Eye (tissue), 1 donor: ENCODE measurements around the gene GABRR3.

Experiments used
- DNase-seq: peaks from one replicate; pipeline ENCODE4 v3.0.0-alpha.2; 2015

Gene GABRR3

DNA sequence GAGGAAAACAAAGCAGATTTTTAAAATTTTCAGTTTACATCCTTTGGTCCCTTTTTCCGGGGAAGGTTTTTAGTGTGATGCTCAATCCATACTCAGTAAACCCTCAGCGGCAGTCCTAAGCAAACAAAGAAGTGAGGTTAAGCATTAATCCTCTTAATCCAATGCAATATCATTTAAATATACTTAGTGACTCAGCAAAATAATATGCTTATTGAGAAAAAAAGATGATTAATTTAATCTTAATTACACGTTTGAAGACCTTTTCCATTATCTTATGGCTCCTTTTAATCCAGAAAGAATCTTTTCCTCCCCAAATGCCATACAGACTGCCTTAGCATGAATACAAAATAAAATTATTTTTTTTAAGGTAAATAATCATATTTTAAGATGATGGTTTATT, at the start of gene GABRR3:
Gene GABRR3, minus strand, starts transcription at position 108 of the 400 bp plus-strand sequence. CDS start 328 bp downstream, outside the sequence.
- no peak for DNase-seq

- no peak for DNase-seq
These were observed 38.4 kb upstream of the GABRR3 start for GRCh38 chr3:98073486-98073885.

- DNase-seq, result no peak
These were observed 35.7 kb upstream of the GABRR3 start for GRCh38 chr3:98070840-98071239.

DNA sequence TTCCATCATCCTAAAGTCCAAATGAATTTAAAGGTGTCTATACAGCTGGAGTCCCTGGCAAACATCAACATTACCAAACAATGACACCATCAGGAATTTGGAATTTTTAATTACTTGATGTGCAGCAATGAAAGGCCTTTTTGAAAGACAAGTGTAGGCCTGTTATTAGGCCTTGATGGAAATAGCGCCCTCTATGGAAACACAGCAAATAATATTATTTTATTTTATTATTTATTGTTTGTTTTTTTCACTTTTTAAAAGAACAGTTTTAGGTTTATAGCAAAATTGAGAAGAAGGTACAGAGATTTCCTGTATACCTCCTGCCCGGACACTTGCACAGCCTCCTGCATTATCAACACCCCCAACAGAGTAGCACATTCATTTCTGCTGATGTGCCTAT, 33.7 kb upstream of the GABRR3 start:
- no peak for DNase-seq

DNA sequence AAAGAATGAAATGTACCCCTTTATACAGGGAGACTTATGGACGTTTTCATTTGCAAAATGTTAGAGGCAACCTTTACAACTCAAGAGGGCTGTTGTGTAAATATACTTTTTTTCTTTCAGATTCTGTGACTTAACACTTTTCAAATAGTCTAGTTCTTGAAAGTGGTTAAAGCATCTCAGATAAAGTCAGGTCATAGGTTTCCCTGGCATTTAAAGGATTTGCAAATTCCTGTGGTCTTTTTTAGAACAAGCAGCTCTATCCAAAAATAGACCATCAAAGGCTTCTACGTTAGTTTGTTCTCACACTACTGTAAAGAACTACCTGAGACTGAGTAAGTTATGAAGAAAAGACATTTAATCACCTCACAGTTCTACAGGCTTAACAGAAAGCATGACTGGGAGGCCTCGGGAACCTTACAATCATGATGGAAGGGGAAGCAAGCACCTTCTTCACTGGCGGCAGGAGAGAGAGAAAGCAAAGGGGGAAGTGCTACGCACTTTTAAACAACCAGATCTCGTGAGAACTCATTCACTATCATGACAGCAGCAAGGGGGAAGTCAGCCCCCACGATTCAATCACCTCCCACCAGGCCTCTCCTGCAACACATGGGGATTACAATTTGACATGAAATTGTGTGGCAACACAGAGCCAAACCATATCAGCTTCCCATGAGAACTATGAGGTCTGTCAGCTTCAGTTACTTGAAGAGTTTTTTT, 23.3 kb upstream of the GABRR3 start:
- no peak for DNase-seq

DNA sequence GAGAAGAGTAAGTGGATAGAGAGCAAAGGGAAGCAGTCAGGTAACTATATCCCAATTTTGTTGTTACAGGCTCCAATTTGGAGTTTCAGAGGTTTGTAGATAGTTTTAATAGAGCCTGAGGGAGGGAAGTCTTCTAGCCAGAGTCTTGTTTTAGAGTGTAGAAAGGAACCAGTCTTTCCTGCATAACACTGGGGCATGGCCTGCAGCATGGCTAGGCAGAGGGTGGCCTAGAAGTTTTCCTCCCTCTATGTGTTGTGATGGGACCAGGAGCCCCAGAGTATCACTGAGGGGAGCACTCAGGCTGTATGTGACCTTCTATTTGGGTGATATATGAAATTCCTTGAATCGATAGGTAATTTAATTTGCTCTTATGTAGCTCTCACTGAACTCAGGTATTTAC, 22.5 kb upstream of the GABRR3 start:
- DNase-seq, result no peak

GRCh38 chr3:98056035-98056434, 20.9 kb upstream of the GABRR3 start:
- DNase-seq, result no peak

DNA sequence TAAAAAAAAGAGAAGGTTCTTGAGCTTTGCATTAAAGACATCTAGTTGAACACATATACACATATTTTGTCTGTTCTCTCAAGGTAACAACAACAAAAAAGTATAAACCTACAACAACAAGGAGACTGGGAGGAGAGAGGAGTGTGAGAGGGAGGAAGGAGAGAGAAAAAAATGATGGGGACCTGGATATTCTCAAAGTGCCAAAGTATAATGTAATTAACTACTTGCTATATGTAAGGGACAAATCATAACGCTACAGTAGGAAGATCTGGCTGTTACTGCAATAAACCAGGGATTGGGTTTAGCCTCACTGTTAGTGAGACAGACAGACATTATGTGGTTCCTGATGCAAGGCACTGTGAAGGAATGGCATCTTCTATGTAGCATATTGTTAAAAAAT, 14.2 kb upstream of the GABRR3 start:
- DNase-seq, result no peak

- no peak for DNase-seq
These were observed 13.5 kb upstream of the GABRR3 start for GRCh38 chr3:98048586-98048985.

GRCh38 chr3:98041350-98041749, 6.2 kb upstream of the GABRR3 start:
- DNase-seq, result no peak

- DNase-seq, result peak; percentile 96
These were observed 4.4 kb upstream of the GABRR3 start for GRCh38 chr3:98039322-98040024.

GRCh38 chr3:98038876-98039275, 3.8 kb upstream of the GABRR3 start:
- DNase-seq, result no peak

GRCh38 chr3:98038286-98038685, 3.2 kb upstream of the GABRR3 start:
- DNase-seq, result no peak

DNA sequence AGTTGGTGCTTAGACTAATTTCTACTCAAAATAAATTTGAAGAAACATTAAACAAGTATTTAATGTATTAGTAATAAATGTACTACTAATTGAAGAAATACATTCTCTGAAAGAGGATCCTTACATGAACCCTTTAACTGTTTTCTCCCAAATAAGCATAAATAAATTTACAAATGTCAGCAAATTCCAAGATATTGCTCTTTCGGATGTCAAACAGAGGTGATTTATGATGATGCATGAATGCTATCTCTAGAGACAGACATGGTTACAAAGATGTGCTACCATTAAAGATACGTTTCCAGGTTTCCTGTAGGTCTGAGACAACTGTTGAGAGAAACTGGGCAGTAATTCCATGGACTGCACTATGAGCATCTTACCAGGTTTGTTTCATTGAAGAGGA, 629 bp downstream of the GABRR3 start:
- DNase-seq, result no peak

GRCh38 chr3:98034036-98034435, 1.1 kb downstream of the GABRR3 start:
- DNase-seq, result no peak

GRCh38 chr3:98032904-98033303, 2.2 kb downstream of the GABRR3 start:
- DNase-seq, result no peak

DNA sequence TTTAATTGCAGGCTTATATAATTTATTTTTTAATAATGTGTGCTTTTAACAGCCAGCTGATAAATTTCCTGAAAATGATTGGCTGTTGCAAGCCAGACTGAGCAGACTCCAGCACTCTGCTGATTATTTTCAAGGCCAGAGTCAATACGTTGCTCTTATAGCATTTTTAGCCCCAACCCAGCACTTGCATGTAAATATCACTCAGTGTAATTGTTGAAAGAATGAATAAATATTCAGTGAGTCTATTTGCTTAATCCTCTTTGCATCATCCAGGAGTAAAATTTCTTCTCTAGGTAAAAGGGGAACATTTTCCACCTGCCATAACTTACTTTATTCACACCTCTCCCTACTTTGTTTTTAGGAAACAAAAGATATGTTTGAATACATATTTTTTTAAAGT, 2.9 kb downstream of the GABRR3 start:
- DNase-seq, result no peak

GRCh38 chr3:98029083-98029482, 6.0 kb downstream of the GABRR3 start:
- no peak for DNase-seq

GRCh38 chr3:98027085-98027446, 8.0 kb downstream of the GABRR3 start:
- no peak for DNase-seq

GRCh38 chr3:98026425-98027084, 8.6 kb downstream of the GABRR3 start:
- DNase-seq, result no peak

DNA sequence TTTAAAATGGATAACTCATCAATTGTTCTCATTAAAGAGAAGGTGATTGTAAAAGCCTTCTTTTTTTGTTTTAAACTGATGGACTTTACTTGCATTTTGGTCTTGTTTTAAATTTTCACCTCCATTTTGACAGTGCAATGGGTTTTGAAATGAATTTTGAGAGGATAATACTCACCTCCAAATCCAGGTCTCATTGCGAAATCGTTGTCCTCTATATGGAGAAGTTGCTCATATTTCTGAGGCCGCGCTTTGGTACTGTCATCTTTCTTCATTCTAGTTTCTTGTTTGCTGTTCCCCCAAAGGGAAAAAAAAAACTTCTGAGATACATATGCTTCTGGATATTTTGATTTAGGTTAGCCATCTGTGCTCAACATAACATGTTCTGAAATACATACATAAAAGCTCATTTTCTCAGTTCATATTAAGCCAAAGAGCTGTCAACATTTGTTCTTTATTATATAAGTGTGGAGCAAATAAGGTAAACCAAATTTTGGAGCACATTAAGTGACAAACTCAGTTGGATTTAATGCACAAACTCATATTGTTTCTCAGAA, 9.6 kb downstream of the GABRR3 start:
- no peak for DNase-seq

GRCh38 chr3:98022978-98023820, 11.9 kb downstream of the GABRR3 start:
- peak; percentile 95 for DNase-seq
